CD4-positive, alpha-beta T cell (primary cell): Measurements from ENCODE around the gene CCDC157. TPM values are rescaled to one million over a fixed set of nuclear protein-coding genes. Genes with fewer than 3 reads are reported as not detected.

ENCODE experiments used
- ATAC-seq: fragments of 200-7000 bp; cut with Tn5 transposase; one replicate; pipeline ENCODE4 v1.10.0; 2022; ENCODE audit warnings: mild to moderate bottlenecking; ENCODE audit not compliant: poor library complexity
- CTCF ChIA-PET: fragments of 350-600 bp; sonication (Branson Sonifier 250); formaldehyde crosslinking; loops from one replicate; lab custom pipeline; 2021; ENCODE audit warnings: antibody characterized with exemption, inconsistent platforms; lab: Charles Lee
- POLR2A ChIA-PET: fragments of 350-600 bp; sonication (Branson Sonifier 250); formaldehyde crosslinking; loops from one replicate; lab custom pipeline; 2021; ENCODE audit warnings: antibody characterized with exemption, inconsistent platforms; lab: Charles Lee
- DNase-seq, 14 experiments: peaks; one replicate each; pipeline ENCODE4 v3.0.0-alpha.2; 2013 to 2020; ENCODE audit warnings: mixed read lengths in 2 of 14
- H3K27ac ChIP-seq, 2 donors: one replicate each; pipeline versions ENCODE4 v1.5.1 to v1.7.0; 2013; ENCODE audit warnings: low read length in 2 of 2, low read depth in 1 of 2, mild to moderate bottlenecking in 1 of 2
- H3K27me3 ChIP-seq, 2 experiments: 1 replicate in 1 of 2; 2 replicates in 1 of 2; pipeline versions ENCODE4 v1.6.1 to v1.7.0; 2013; ENCODE audit warnings: low read length in 2 of 2, control low read depth in 1 of 2, mild to moderate bottlenecking in 1 of 2, moderate library complexity in 1 of 2; ENCODE audit not compliant: insufficient read depth in 2 of 2, control insufficient read depth in 1 of 2
- H3K36me3 ChIP-seq: one replicate; pipeline ENCODE4 v1.6.1; 2013; ENCODE audit warnings: low read length, control low read depth; ENCODE audit not compliant: insufficient read depth
- H3K4me1 ChIP-seq: one replicate; pipeline ENCODE4 v1.6.1; 2013; ENCODE audit warnings: low read length, control low read depth; ENCODE audit not compliant: insufficient read depth
- H3K4me3 ChIP-seq: one replicate; pipeline ENCODE4 v1.5.1; 2013; ENCODE audit warnings: mild to moderate bottlenecking, low read length, moderate library complexity
- H3K9me3 ChIP-seq, 2 experiments: 1 replicate in 1 of 2; 2 replicates in 1 of 2; pipeline versions ENCODE4 v1.6.1 to v1.7.0; 2013; ENCODE audit warnings: low read length in 2 of 2, mild to moderate bottlenecking in 2 of 2, control low read depth in 1 of 2, moderate library complexity in 1 of 2; ENCODE audit not compliant: control insufficient read depth in 1 of 2, insufficient read depth in 1 of 2
- H3K27ac Mint-ChIP-seq: one replicate; pipeline ENCODE4 v1.8.0; 2020; ENCODE audit warnings: mixed read lengths
- H3K27me3 Mint-ChIP-seq: one replicate; pipeline ENCODE4 v1.8.0; 2021; ENCODE audit warnings: mixed read lengths
- H3K36me3 Mint-ChIP-seq: one replicate; pipeline ENCODE4 v1.8.0; 2021; ENCODE audit warnings: low read depth, mixed read lengths
- H3K4me1 Mint-ChIP-seq: one replicate; pipeline ENCODE4 v1.8.0; 2021; ENCODE audit warnings: low read depth, mixed read lengths
- H3K4me3 Mint-ChIP-seq: one replicate; pipeline ENCODE4 v1.8.0; 2020; ENCODE audit warnings: mild to moderate bottlenecking, mixed read lengths
- H3K9me3 Mint-ChIP-seq: one replicate; pipeline ENCODE4 v1.8.0; 2020; ENCODE audit warnings: mixed read lengths
- intact Hi-C, 2 experiments: fragments of 100-400 bp; cut with DNase I in 1 of 2; cut with micrococcal nuclease in 1 of 2; formaldehyde crosslinking; loops; one replicate each; pipeline versions ENCODE4 v1.15.1 to v1.9.0; 2023 to 2025; cut with DNase I, micrococcal nuclease
- total RNA-seq, 174 experiments: library from RNA in 2 of 174; stranded (reverse) in 2 of 174; gene quantifications; one replicate each; pipeline ENCODE4 v1.2.3 and lab custom pipeline; 2021 to 2026
- TF ChIP-seq, protein P1 (sequence below): fragments of 200-600 bp; IDR thresholded peaks from one replicate; pipeline ENCODE4 v1.8.0; 2022; ENCODE audit warnings: antibody characterized with exemption, mild to moderate bottlenecking

CCDC157 gene
- total RNA-seq, 2 experiments from 2014 or later = 8.3 to 10.1 TPM

DNA sequence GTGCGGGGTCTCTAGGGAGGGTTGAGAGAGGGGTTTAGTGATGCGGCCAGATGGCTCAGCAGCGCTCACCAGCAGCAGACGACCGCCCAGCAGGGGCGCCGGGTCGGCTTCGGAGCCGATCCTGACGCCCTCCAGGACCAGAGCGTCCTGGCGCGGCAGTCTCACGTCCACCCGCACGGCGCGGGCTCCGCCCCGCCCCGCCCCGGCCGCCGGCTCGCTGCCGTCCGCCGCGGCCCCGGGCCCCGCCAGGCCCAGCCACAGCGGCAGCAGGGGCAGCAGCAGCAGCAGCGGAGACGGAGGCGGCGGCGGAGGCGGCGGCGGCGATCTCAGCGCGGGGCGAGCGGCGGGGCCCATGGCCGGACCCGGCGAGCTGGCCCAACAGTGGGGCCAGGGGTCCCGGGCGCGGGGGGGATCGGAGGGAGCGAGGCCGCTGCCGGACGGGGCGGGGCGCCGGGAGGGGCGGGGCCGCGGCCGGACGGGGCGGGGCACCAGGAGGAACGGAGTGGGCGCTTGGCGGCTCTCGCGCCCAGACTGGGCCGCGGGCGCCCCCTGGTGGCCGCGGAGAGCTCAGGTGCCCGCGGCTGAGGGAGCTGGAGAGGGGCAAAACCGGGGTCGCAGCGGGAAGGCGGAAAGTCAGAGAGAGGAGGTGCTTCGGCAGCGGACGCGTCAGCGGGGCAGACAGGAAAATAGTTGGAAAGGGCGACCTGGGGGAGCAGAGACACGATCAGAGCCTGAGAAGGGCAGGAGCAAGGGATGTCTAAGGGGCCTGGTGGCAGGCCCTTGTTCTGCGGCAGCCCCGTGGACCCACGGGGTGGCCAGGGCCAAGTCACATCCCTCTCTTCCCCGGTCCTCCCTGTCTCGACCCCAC is 30.4 kb downstream of the CCDC157 start, which contains the start of gene RNF215:
RNF215 (minus strand) TSS at position 452 of the 868 bp plus-strand sequence; CDS start at position 354, 98 bp downstream.
- ATAC-seq = peak; percentile 82
- no peaks in the 10 kb centered on the region for H3K36me3 Mint-ChIP-seq
- intact Hi-C loops = loop anchor here (1.0 to 2.0 kb wide), 6 partner anchors 30 to 279 kb away; partner anchors contain the start of genes CCDC157 (in 2 of the 2) and SF3A1 (in 1 of the 2)
- ChIA-PET CTCF (interaction anchor here (0.5 to 4.1 kb wide), 23 partner anchors 9 to 280 kb away, joined by 3 to 99 read pairs (median 5); partner anchors contain the start of genes CASTOR1, MTFP1, SEC14L2 and TBC1D10A), POLR2A (interaction anchor here (0.6 to 3.0 kb wide), 9 partner anchors 30 to 549 kb away, joined by 3 to 83 read pairs (median 3); partner anchors contain the start of genes ASCC2, CASTOR1, CCDC157 and SF3A1)
- Histone ChIP-seq H3K4me3 (peak within 1 kb of the TSS; percentile 45), H3K27me3 (no peaks in the 10 kb centered on the region), H3K36me3 (no peaks in the 10 kb centered on the region), H3K27ac (no peak within 1 kb of the TSS), H3K9me3 (no peaks in the 10 kb centered on the region), H3K4me1 (peaks cover 19% of the 10 kb centered on the region)
- H3K27me3 Mint-ChIP-seq = no peaks in the 10 kb centered on the region
- peak; percentile 44 to 91 (median 74) for DNase-seq
- no peaks in the 10 kb centered on the region for H3K9me3 Mint-ChIP-seq
- peaks cover 26% of the 10 kb centered on the region for H3K4me1 Mint-ChIP-seq
- H3K4me3 Mint-ChIP-seq = peak within 1 kb of the TSS; percentile 87
- no peak within 1 kb of the TSS for H3K27ac Mint-ChIP-seq
- TF ChIP-seq, protein P1, sequence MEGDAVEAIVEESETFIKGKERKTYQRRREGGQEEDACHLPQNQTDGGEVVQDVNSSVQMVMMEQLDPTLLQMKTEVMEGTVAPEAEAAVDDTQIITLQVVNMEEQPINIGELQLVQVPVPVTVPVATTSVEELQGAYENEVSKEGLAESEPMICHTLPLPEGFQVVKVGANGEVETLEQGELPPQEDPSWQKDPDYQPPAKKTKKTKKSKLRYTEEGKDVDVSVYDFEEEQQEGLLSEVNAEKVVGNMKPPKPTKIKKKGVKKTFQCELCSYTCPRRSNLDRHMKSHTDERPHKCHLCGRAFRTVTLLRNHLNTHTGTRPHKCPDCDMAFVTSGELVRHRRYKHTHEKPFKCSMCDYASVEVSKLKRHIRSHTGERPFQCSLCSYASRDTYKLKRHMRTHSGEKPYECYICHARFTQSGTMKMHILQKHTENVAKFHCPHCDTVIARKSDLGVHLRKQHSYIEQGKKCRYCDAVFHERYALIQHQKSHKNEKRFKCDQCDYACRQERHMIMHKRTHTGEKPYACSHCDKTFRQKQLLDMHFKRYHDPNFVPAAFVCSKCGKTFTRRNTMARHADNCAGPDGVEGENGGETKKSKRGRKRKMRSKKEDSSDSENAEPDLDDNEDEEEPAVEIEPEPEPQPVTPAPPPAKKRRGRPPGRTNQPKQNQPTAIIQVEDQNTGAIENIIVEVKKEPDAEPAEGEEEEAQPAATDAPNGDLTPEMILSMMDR = peak; percentile 69

DNA sequence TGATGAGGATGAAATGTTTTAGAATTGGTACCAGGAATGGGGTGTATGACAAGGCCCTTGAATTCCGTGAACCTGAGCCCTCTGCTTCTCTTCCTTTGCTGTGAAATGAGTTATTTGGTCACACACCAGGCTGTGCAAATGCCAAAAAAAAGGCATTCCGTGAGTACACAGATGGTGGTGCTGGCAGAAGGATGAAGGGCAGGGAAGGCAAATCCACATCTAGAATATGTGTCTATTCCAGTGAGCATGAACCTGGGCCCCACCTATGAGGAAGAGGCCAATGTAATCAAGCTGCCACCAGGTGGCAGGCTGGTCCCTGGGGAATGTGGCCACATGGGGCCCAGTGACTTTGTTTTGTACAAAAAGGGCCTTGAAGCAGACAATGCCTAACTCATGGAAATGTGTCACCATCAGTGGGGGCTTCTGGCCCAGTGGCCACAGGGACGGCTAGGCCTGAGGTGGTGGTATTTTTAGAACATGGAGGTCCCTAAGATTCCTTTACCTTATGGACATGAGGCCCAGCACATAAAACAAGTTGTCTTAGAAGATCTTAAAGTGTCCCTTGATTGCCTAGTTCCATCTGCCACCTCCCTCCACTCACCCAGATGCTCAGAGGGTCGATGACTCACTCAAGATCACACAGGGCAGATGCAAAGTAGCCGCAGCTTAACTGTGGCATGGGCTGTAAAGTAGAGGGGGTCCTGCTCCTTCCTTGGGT is 34.3 kb downstream of the CCDC157 start:
- TF ChIP-seq, protein P1 = peak; percentile 78
- H3K4me3 ChIP-seq = no peak overlapping the region
- Mint-ChIP-seq H3K27me3 (no peaks in the 10 kb centered on the region), H3K9me3 (no peaks in the 10 kb centered on the region), H3K27ac (peak overlapping the region; percentile 68), H3K36me3 (no peaks in the 10 kb centered on the region), H3K4me1 (peaks cover 42% of the 10 kb centered on the region), H3K4me3 (peak overlapping the region; percentile 55)
- ATAC-seq (peak; percentile 85), DNase-seq (peak; percentile 66 to 92 (median 78))
- peaks cover 0 to 2% of the 10 kb centered on the region in 2 experiments for H3K27me3 ChIP-seq
- H3K36me3 ChIP-seq = no peaks in the 10 kb centered on the region
- H3K27ac ChIP-seq = no peak overlapping the region
- ChIA-PET CTCF (interaction anchor here (0.6 to 7.8 kb wide), 17 partner anchors 22 to 721 kb away, joined by 3 to 63 read pairs (median 4); partner anchors contain the start of genes CASTOR1, CCDC157, MTFP1 and SF3A1), POLR2A (interaction anchor here (0.7 to 4.4 kb wide), 6 partner anchors 23 to 103 kb away, joined by 3 to 27 read pairs (median 8); partner anchors contain the start of gene CASTOR1)
- H3K9me3 ChIP-seq = no peaks in the 10 kb centered on the region
- peaks cover 38% of the 10 kb centered on the region for H3K4me1 ChIP-seq
- intact Hi-C loops = loop anchor here (1.0 to 10.0 kb wide), 5 partner anchors 35 to 531 kb away; partner anchors contain the start of gene TCN2 (in 1 of the 2)
